Activated CD8-positive, alpha-beta T cell treated with anti-CD3 and anti-CD28 coated beads, Interleukin-2, amount 10 ng/mL, durations not matched to agents 7 days and 5 days (primary cell): ENCODE measurements around the gene G6PC2. TPM values are rescaled to one million over a fixed set of nuclear protein-coding genes. Genes with fewer than 3 reads are reported as not detected.

Experiments
- ATAC-seq: fragments of 150-1000 bp; cut with Tn5 transposase; one replicate; pipeline ENCODE4 v1.10.0; 2021; ENCODE audit warnings: moderate library complexity
- CTCF ChIA-PET: fragments of 350-600 bp; sonication (Branson Sonifier 250); formaldehyde crosslinking; loops from one replicate; lab custom pipeline; 2021; ENCODE audit warnings: antibody characterized with exemption; lab: Charles Lee
- POLR2A ChIA-PET: fragments of 350-600 bp; sonication (Branson Sonifier 250); formaldehyde crosslinking; loops from one replicate; lab custom pipeline; 2021; ENCODE audit warnings: antibody characterized with exemption; lab: Charles Lee
- DNase-seq: peaks from one replicate; pipeline ENCODE4 v3.0.0-alpha.2; 2020
- H3K27ac Mint-ChIP-seq: one replicate; pipeline ENCODE4 v1.8.0; 2021; ENCODE audit warnings: mild to moderate bottlenecking, mixed read lengths
- H3K27me3 Mint-ChIP-seq: one replicate; pipeline ENCODE4 v1.8.0; 2021; ENCODE audit warnings: low read depth, mixed read lengths
- H3K36me3 Mint-ChIP-seq: one replicate; pipeline ENCODE4 v1.8.0; 2021; ENCODE audit warnings: low read depth, mixed read lengths
- H3K4me1 Mint-ChIP-seq: one replicate; pipeline ENCODE4 v1.8.0; 2021; ENCODE audit warnings: low read depth, mixed read lengths
- H3K4me3 Mint-ChIP-seq: one replicate; pipeline ENCODE4 v1.8.0; 2021; ENCODE audit warnings: mild to moderate bottlenecking, mixed read lengths
- H3K9me3 Mint-ChIP-seq: one replicate; pipeline ENCODE4 v1.8.0; 2022; ENCODE audit warnings: mixed read lengths; ENCODE audit not compliant: insufficient read depth
- total RNA-seq, 2 experiments: library from RNA; stranded (reverse); gene quantifications; one replicate each; pipeline ENCODE4 v1.2.3, GENCODE V29; 2021

G6PC2 gene
- total RNA-seq, 2 experiments from 2014 or later: not detected

GRCh38 chr2:168910330-168910729 is 9.2 kb downstream of the G6PC2 start:
- POLR2A ChIA-PET: interaction anchor here (0.6 kb wide), 1 partner anchor 472 kb away, joined by 3 read pairs; no protein-coding TSS in a partner anchor
- CTCF ChIA-PET: no interaction called here
- Mint-ChIP-seq H3K27me3 (peaks cover 42% of the 10 kb centered on the region), H3K9me3 (peaks cover 5% of the 10 kb centered on the region), H3K27ac (no peak overlapping the region), H3K36me3 (peaks cover 4% of the 10 kb centered on the region), H3K4me1 (peaks cover 6% of the 10 kb centered on the region), H3K4me3 (no peak overlapping the region)
- ATAC-seq (no peak), DNase-seq (no peak)

DNA sequence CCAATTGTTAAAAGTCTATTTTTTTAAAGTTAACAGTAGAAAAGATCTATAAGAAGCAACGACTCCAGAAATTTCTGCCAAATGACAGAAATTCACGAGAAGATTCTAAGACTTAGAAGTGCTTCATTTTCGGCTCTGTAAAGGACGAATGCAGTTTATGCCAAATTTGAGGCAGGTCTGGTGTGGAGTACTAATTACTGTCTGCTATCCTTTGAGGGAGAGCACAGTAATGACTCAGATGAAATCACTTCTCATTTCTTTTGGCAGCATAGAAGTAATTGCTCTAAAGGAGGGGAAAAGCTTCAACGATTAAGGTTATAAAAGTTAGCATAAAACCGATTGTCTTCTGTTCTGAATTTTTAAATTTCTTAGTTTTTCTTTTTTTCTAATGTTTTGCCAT is 11.4 kb downstream of the G6PC2 start:
- Mint-ChIP-seq H3K4me1 (peaks cover 17% of the 10 kb centered on the region), H3K4me3 (peak overlapping the region; percentile 23), H3K27me3 (peaks cover 31% of the 10 kb centered on the region), H3K36me3 (peaks cover 9% of the 10 kb centered on the region), H3K27ac (no peak overlapping the region), H3K9me3 (peaks cover 5% of the 10 kb centered on the region)
- ChIA-PET CTCF (no interaction called here), POLR2A (no interaction called here)
- no peak for DNase-seq
- ATAC-seq: no peak

DNA sequence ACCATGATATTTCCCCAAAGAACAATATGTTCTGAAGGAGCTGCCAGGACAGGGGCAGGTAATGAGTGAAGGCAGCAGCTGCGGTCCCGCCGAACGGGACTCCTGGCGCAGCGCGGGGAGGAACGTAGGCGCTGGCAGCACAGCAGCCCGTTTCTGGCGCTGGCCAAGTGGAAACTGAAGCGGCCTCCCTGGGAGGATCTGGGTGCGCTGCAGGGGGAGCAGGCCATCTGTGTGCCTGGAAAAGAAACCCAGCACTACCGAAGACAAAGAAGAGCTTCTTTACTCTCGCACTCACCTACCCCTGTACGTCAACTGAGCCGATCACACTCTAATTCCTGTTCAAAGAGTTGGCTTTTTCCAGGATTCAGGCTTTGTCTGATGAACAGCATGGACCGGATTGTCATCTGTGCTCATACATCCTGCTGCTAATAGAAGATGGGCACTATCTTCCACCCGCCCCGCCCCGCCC is 11.8 kb downstream of the G6PC2 start:
- ChIA-PET POLR2A (no interaction called here), CTCF (no interaction called here)
- H3K27me3 Mint-ChIP-seq: peaks cover 26% of the 10 kb centered on the region
- H3K9me3 Mint-ChIP-seq: peaks cover 5% of the 10 kb centered on the region
- DNase-seq (no peak), ATAC-seq (peak; percentile 42)
- H3K4me3 Mint-ChIP-seq: peak overlapping the region; percentile 23
- peaks cover 9% of the 10 kb centered on the region for H3K36me3 Mint-ChIP-seq
- H3K27ac Mint-ChIP-seq: no peak overlapping the region
- H3K4me1 Mint-ChIP-seq: peaks cover 17% of the 10 kb centered on the region

DNA sequence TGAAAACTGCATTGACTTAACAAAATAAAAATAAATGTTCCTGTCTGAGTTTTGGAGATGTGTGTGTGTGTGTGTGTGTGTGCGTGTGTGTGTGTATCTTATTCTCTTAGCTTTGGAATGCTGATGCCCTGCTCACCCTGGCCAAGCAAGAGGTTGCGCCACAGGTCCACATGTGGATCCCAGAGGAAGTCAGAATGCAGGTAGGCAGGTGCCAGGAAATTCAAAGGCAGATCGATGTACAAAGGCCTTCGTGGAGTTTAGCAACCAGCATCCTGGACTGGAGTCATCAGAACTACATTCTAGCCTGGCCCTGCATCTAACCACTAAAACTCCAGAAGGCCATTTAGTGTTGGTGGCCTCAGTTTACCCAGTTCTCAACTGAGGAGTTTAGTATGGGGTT is 12.4 kb downstream of the G6PC2 start:
- no peak overlapping the region for H3K27ac Mint-ChIP-seq
- DNase-seq (no peak), ATAC-seq (no peak)
- ChIA-PET POLR2A (no interaction called here), CTCF (no interaction called here)
- H3K27me3 Mint-ChIP-seq: peaks cover 26% of the 10 kb centered on the region
- H3K36me3 Mint-ChIP-seq: peaks cover 9% of the 10 kb centered on the region
- peaks cover 5% of the 10 kb centered on the region for H3K9me3 Mint-ChIP-seq
- no peak overlapping the region for H3K4me3 Mint-ChIP-seq
- peaks cover 17% of the 10 kb centered on the region for H3K4me1 Mint-ChIP-seq

DNA sequence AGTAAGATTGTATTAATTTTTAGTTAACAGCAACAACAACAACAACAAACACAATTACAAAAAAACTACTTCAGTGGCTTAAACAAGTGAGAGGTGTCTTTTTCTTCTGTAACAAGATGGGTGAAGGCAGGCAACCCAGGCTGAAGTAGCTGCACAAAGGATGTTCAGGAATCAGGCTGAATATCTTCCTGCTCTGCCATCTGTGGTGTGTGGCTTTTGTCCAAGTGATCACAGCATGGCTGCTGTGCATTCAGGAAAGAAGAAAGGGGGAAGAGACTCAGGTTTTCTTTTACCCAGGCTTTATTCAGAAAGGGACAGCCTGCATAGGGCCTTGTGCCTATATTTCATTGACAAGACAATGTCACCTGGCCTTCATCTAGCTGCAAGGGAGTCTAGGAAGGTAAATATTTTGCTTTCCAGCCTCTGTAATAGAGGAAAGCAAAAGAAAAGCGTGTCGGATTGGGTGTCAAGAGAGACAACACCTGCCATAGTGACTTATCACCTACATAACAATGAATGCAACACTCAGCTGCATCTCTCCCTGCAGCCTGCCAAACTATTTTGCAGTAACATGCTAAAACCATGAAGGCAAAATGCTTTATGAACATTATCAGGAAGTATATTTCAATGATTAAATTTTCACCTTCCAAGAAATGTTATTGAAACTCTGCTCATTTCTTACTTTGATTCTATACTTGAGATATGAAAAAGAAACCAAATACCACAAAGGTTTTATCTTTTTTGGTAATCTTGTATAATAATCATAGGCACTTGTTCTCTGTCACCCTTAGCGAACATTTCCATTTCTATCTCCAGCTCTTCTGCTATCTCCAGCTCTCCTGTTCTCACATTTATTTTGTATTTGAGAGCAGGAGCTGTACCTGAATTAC is 14.6 kb downstream of the G6PC2 start:
- ChIA-PET POLR2A (no interaction called here), CTCF (interaction anchor here (0.9 to 1.1 kb wide), 2 partner anchors 10 to 569 kb away, joined by 3 to 5 read pairs; no protein-coding TSS in a partner anchor)
- H3K4me3 Mint-ChIP-seq: no peak overlapping the region
- no peak for ATAC-seq
- peaks cover 5% of the 10 kb centered on the region for H3K9me3 Mint-ChIP-seq
- peaks cover 9% of the 10 kb centered on the region for H3K36me3 Mint-ChIP-seq
- H3K27me3 Mint-ChIP-seq: peaks cover 23% of the 10 kb centered on the region
- no peak for DNase-seq
- H3K4me1 Mint-ChIP-seq: peaks cover 17% of the 10 kb centered on the region
- no peak overlapping the region for H3K27ac Mint-ChIP-seq

DNA sequence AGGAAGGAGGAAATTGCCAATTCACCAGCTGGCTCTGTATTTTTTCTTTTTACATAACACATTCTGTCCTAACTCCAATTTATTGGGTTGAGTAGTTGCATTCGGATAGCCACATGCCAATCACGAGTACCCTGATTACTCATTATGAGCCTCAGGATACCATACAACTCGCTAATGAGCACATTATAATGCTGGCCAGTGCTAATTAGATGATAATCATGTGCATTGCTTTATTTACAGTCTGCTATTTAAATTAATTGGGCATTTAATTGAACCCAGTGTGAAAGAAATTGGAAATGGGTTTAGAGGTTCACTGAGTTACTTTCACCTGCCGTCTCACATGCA is 15.2 kb downstream of the G6PC2 start:
- CTCF ChIA-PET: interaction anchor here (1.1 kb wide), 1 partner anchor 569 kb away, joined by 5 read pairs; no protein-coding TSS in a partner anchor
- POLR2A ChIA-PET: no interaction called here
- no peak for ATAC-seq

GRCh38 chr2:168920504-168921157 is 19.5 kb downstream of the G6PC2 start:
- Mint-ChIP-seq H3K27ac (no peak overlapping the region), H3K9me3 (no peaks in the 10 kb centered on the region), H3K36me3 (peaks cover 2% of the 10 kb centered on the region), H3K27me3 (peaks cover 16% of the 10 kb centered on the region), H3K4me3 (no peak overlapping the region), H3K4me1 (peaks cover 9% of the 10 kb centered on the region)
- ChIA-PET CTCF (interaction anchor here (0.5 to 1.6 kb wide), 7 partner anchors 9 to 584 kb away, joined by 3 to 15 read pairs (median 4); no protein-coding TSS in a partner anchor), POLR2A (no interaction called here)
- DNase-seq: peak; percentile 30
- no peak for ATAC-seq

More for the DNA sequence above, 15.2 kb downstream of the G6PC2 start:
- Mint-ChIP-seq H3K4me3 (no peak overlapping the region), H3K9me3 (peaks cover 5% of the 10 kb centered on the region), H3K36me3 (peaks cover 9% of the 10 kb centered on the region), H3K4me1 (peaks cover 17% of the 10 kb centered on the region), H3K27ac (no peak overlapping the region), H3K27me3 (peaks cover 23% of the 10 kb centered on the region)
- DNase-seq: no peak

DNA sequence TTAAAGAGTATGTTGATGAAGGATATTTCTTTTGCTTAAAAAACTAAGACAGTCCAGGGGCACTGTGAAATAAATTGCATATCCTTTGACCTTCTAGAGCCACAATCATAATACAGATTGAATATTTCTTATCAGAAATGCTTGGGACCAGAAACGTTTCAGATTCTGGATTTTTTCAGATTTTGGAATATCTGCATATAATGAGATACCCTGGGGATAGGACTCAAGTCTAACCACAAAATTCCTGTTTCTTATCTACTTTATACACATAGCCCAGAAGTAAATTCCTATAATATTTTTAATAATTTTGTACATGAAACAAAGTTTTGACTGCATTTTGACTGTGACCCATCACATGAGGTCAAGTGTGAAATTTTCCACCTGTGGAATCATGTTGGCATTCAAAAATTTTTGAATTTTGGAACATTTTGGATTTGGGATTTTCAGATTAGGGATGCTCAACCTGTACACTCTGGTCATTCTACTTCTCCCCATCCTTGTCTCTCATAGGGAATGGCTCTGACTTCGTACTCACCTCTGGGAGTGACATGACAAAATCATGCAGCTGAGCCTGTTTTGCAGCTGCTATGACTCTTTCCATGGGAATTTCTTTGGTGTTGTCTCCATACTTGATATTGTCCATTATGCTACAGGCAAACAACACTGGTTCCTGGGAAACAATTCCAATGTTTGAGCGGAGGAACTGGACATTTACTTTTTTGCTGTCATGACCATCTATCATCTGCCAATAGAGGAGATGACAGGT is 25.7 kb downstream of the G6PC2 start:
- Mint-ChIP-seq H3K4me3 (no peak overlapping the region), H3K36me3 (no peaks in the 10 kb centered on the region), H3K9me3 (no peaks in the 10 kb centered on the region), H3K27me3 (peaks cover 37% of the 10 kb centered on the region), H3K27ac (no peak overlapping the region), H3K4me1 (no peaks in the 10 kb centered on the region)
- no peak for DNase-seq
- ChIA-PET POLR2A (no interaction called here), CTCF (no interaction called here)
- no peak for ATAC-seq

GRCh38 chr2:168928113-168928831 is 27.2 kb downstream of the G6PC2 start:
- no peaks in the 10 kb centered on the region for H3K4me1 Mint-ChIP-seq
- ChIA-PET CTCF (interaction anchor here (1.4 kb wide), 1 partner anchor 182 kb away, joined by 4 read pairs; no protein-coding TSS in a partner anchor), POLR2A (no interaction called here)
- DNase-seq: no peak
- H3K4me3 Mint-ChIP-seq: no peak overlapping the region
- H3K36me3 Mint-ChIP-seq: no peaks in the 10 kb centered on the region
- peaks cover 31% of the 10 kb centered on the region for H3K27me3 Mint-ChIP-seq
- no peak overlapping the region for H3K27ac Mint-ChIP-seq
- no peaks in the 10 kb centered on the region for H3K9me3 Mint-ChIP-seq
- no peak for ATAC-seq

DNA sequence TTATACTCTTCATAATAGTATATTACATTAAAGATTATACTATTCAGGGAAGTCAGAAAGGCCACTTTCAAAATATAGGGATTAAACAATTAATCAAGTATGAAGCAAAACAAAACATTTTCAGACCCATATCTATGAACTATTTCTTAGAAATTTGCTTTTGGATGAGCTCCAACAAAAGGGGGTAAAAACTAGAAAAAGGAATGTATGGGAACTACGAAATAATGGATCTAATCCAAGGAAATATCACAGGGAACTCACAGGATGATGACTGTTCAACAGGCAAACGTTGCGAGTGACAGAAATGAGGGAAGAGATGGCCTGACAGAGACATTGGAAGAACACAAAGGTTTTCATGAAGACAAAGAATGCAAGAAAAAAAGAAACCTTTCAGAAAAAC is 27.9 kb downstream of the G6PC2 start:
- Mint-ChIP-seq H3K27me3 (peaks cover 26% of the 10 kb centered on the region), H3K9me3 (no peaks in the 10 kb centered on the region), H3K36me3 (no peaks in the 10 kb centered on the region), H3K4me1 (no peaks in the 10 kb centered on the region), H3K4me3 (no peak overlapping the region), H3K27ac (no peak overlapping the region)
- ChIA-PET CTCF (interaction anchor here (1.4 kb wide), 1 partner anchor 181 kb away, joined by 4 read pairs; no protein-coding TSS in a partner anchor), POLR2A (no interaction called here)
- ATAC-seq (no peak), DNase-seq (no peak)

DNA sequence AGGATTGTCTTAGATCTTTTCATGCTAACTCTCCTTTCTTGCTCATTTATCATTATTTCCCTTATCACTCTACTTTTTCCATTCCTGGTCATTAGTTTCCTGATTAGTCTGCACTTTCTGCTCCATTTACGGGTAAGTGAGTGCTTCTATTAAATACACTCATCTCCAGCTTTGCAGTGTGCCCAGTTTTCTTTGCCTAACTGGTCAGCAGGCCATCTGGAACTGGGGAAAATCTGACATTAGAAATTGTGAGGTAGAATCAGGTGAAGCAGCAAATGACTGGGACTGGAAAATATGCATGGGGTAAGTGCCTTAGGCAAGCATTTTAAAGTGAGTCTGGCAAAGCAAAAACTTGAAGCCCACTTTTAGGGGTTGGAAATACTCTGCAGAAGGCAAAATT is 29.2 kb downstream of the G6PC2 start:
- Mint-ChIP-seq H3K4me1 (no peaks in the 10 kb centered on the region), H3K4me3 (no peak overlapping the region), H3K36me3 (no peaks in the 10 kb centered on the region), H3K27ac (no peak overlapping the region), H3K27me3 (peaks cover 33% of the 10 kb centered on the region), H3K9me3 (no peaks in the 10 kb centered on the region)
- ChIA-PET CTCF (interaction anchor here (0.9 kb wide), 1 partner anchor 9 kb away, joined by 4 read pairs; no protein-coding TSS in a partner anchor), POLR2A (no interaction called here)
- DNase-seq: no peak
- ATAC-seq: no peak
